ENCODE measurements around the gene COL23A1.

COL23A1 gene

DNA sequence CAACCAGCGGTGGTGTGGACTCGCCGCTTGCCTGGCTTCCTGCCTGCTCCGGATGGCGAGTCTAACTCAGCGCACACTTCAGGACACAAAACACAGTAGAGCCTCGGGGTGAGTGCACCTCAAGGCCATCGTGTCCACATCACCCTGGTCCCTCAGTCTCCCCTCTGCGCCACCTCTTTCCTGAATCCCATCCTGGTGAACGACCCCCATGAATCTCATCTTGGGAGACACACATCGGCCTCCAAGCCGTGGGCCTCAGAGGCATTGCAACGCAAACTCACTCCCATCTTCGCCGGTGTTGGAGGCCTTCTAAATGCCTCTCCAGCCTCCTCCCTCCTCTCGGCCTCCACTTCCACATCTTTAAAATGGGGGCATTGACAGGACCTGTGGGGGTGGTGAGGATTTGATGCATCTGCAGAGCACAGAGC lies 124.3 kb downstream of the COL23A1 start:
- no peaks in the 10 kb centered on the region for H3K27me3 Mint-ChIP-seq
- no peak overlapping the region for H3K4me3 Mint-ChIP-seq
- H3K9me3 Mint-ChIP-seq = no peaks in the 10 kb centered on the region
- H3K27ac Mint-ChIP-seq = no peak overlapping the region
- no peaks in the 10 kb centered on the region for H3K36me3 Mint-ChIP-seq (ENCODE audit: low read depth)
- no peaks in the 10 kb centered on the region for H3K4me1 Mint-ChIP-seq (ENCODE audit: low read depth)

DNA sequence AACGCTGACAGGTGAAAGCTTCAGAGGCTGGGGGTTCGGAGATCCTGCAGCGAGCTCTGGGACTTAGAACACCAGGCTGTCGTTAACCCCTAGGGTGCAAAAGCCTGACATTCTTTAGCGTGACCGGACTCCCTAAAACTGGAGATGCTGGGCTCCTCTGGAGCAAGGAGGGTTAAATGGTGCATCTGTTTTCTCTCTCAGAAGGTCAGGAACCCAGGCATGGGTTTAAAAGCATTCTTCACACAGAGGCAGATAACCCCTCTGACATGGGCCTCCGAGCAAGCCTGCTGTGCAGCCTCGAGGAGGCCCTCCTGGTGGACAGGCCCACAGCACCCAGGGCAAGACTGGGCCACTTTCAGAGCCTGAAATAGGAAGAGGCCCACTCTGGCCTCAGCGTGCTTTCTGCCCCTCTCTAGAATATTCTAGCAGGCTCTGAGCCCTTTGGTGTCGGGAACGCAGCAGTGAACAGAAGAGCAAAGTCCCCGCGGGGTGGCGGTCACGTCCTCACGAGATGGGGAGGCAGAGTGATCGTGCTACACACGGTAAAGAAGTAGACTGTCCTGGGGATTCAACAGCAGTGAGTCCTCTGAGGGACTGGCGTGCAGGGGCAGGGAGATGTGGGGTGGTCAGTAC lies 124.8 kb downstream of the COL23A1 start:
- Mint-ChIP-seq H3K36me3 (ENCODE audit: low read depth) (no peaks in the 10 kb centered on the region), H3K27me3 (no peaks in the 10 kb centered on the region), H3K9me3 (no peaks in the 10 kb centered on the region), H3K4me3 (no peak overlapping the region), H3K4me1 (ENCODE audit: low read depth) (no peaks in the 10 kb centered on the region), H3K27ac (no peak overlapping the region)

DNA sequence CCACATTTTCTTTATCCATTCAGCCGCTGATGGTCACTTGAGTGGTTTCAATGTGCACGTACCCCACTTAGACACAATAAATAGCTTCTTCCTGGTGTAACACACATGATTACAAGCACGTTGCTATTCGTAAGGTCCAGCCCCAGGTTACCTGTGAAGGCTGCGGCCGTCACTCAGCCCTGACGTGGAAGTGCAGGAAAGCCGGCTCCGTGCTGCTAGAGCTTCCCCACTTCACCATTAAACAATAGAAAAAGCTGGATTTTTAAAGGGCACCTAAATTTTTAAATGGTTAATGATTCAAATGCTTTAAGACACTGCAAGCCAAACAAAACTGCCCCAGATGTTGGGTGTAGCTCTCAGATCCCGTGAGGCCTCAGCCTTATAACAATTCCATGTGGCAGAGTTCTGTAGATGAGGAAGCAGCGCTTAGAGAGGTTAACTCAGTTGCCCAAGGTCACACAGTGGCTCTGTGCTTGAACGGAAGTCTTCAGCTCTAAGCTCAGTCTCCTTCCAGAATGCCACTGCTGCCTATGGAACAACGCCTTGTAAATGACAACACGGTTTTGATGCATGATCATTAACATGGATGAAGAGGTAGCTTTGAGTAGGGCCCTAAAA lies 125.7 kb downstream of the COL23A1 start:
- no peaks in the 10 kb centered on the region for H3K36me3 Mint-ChIP-seq (ENCODE audit: low read depth)
- no peaks in the 10 kb centered on the region for H3K4me1 Mint-ChIP-seq (ENCODE audit: low read depth)
- no peak overlapping the region for H3K27ac Mint-ChIP-seq
- H3K4me3 Mint-ChIP-seq = no peak overlapping the region
- H3K27me3 Mint-ChIP-seq = no peaks in the 10 kb centered on the region
- H3K9me3 Mint-ChIP-seq = no peaks in the 10 kb centered on the region

DNA sequence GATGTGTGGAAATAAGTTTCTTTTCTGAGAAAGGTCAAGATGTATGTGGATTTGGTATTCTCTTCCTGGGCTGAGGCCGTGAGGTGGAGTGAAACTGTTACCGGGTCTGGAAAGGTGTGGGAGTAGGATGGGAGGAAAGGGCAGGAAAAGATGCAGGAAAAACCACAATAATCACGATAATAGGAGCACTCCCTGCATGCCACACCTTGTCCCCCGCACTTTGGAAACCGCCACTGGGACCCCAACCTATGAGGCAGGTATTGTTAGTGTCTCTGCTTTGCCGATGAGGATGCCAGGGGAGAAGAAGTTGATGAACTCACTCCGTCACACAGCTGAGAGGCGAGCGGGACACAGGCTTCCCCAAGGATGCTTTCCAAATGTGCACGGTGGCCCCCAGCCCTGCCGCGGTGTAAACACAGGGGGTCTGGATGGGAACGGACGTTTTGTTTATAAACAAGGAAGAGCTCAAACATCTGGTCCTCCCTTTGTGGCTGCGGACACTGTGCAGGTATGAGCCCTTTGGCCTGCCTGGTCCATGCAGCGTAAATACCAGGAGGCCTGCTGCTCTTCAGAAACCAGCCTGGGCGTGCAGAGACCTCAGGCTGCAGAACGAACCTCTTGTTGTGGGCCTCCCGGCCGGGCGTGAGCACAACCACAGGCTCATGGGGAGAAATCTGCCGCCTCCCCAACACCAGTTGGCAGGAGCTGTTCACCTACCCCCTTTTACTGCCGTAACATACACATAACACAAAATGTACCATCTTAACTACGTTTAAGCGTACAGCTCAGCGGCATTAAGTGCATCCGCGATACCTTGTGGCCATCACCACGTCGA lies 126.7 kb downstream of the COL23A1 start:
- no peaks in the 10 kb centered on the region for H3K36me3 Mint-ChIP-seq (ENCODE audit: low read depth)
- H3K27me3 Mint-ChIP-seq = no peaks in the 10 kb centered on the region
- no peaks in the 10 kb centered on the region for H3K9me3 Mint-ChIP-seq
- no peaks in the 10 kb centered on the region for H3K4me1 Mint-ChIP-seq (ENCODE audit: low read depth)
- no peak overlapping the region for H3K27ac Mint-ChIP-seq
- no peak overlapping the region for H3K4me3 Mint-ChIP-seq

DNA sequence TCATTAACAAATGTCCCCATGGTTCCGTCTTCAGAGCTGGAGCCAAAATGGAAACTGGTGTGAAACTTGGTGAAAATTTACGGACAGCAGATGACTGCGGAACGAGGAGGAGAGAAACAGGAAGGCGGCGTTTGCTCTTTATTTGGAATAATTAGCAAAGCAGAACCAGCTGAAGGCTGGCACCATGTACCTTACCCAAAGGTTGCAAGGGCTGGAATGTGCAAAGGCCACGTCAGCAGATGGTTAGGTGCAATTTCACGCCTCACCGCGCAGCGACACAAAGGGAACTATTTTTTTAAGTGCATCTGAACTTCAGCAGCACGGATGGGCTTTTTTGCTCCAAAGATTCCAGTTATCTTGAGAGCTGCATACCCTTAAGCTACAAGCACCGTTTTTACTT lies 127.4 kb downstream of the COL23A1 start:
- Mint-ChIP-seq H3K36me3 (ENCODE audit: low read depth) (no peaks in the 10 kb centered on the region), H3K27me3 (no peaks in the 10 kb centered on the region), H3K9me3 (no peaks in the 10 kb centered on the region), H3K27ac (no peak overlapping the region), H3K4me3 (no peak overlapping the region), H3K4me1 (ENCODE audit: low read depth) (no peaks in the 10 kb centered on the region)

DNA sequence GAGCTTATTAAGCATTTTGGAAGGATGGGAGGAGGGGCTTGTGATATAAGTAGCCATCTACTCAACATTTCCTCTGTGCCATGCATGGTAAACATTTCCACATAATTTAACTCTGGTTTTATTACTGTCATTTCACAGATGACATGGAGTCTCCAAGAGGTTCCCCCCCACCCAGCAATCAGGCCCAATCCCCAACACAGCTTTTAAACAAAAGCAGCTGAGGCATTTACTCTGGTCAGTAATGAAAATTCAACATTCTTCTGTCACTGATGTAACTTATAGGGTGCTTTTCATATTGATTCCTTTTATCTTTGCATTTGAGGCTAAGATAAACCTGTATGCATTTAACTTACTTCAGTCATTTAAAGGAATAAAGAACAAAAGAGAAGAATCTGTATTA lies 128.1 kb downstream of the COL23A1 start:
- Mint-ChIP-seq H3K27ac (no peak overlapping the region), H3K27me3 (no peaks in the 10 kb centered on the region), H3K4me1 (ENCODE audit: low read depth) (no peaks in the 10 kb centered on the region), H3K9me3 (no peaks in the 10 kb centered on the region), H3K36me3 (ENCODE audit: low read depth) (no peaks in the 10 kb centered on the region), H3K4me3 (no peak overlapping the region)

DNA sequence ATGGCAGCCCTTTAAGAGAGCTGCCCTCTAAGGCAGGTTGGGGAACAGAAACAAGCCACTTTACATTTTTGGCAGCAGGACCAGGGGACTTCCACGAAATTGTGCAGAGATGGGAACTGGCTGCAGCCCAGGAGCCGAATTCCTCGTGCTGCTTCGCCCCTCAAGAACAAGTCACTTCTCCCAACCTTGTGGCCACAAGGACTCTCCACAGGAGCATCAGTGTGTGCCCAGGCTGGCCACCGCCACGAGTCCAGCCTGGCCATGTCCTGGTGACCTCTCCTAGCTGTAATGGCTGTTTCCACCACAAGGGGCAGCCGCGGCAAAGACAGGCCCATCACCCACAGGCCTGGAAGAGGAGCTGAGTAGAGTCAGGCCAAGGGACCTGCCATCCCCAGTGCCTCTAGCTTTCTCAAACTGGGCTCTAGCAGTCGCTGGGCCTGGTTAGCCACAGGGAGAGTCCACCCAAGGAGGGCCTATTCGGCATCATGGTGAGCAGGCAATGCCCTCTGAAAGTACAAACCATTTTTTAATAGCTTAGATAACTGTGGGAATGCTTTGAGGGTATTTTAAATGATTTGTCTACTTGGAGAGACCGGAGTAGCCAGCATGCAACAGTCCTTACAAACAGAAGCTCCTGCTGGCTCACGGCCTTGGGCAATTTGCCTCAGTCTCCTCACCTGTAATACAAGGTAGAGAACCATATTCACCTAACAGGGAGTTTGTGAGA lies 129.0 kb downstream of the COL23A1 start:
- no peaks in the 10 kb centered on the region for H3K9me3 Mint-ChIP-seq
- no peaks in the 10 kb centered on the region for H3K36me3 Mint-ChIP-seq (ENCODE audit: low read depth)
- H3K4me3 Mint-ChIP-seq = no peak overlapping the region

DNA sequence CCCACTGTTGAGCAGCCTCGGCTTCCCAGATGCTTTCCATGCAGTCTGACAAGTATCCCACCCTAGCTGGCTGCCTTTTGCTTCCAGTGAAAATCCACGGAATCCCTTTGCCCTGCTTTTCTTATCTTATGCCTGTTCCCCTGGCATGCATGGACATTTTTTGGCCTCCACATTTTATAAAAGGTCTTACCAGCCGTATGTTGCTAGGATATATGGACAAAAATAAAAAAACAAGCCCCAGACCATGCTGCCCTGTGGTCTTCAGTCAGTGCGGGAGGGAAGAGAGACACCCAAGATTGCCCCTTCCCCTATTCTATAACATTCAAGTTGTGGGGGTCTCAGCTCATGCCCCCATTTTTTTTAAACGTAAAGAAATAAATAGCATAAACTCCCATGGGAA lies 129.6 kb downstream of the COL23A1 start:
- no peaks in the 10 kb centered on the region for H3K4me1 Mint-ChIP-seq (ENCODE audit: low read depth)
- H3K27me3 Mint-ChIP-seq = no peaks in the 10 kb centered on the region
- no peaks in the 10 kb centered on the region for H3K36me3 Mint-ChIP-seq (ENCODE audit: low read depth)
- H3K27ac Mint-ChIP-seq = no peak overlapping the region
- H3K4me3 Mint-ChIP-seq = no peak overlapping the region
- no peaks in the 10 kb centered on the region for H3K9me3 Mint-ChIP-seq

More for the DNA sequence above, 129.0 kb downstream of the COL23A1 start:
- no peaks in the 10 kb centered on the region for H3K27me3 Mint-ChIP-seq
- H3K27ac Mint-ChIP-seq = no peak overlapping the region
- H3K4me1 Mint-ChIP-seq (ENCODE audit: low read depth) = no peaks in the 10 kb centered on the region

DNA sequence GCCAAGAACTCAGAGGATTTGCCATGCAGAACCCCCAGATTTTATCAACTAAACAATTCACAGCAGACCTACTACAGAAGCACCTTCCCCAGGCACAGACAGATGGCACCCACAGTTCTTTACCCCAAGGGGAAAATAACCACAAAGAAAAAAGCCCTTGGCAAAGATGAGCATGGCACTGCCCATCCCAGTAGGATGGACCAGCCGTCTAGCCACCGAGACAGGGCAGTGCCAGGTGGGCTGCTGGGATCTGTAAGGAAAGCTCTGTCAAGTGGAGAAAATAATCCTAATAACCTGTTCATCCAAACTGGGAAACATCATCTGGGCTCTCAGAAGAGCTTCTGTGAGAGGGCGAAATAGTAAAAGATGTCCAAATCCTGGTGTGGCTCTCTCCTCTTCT lies 130.0 kb downstream of the COL23A1 start:
- Mint-ChIP-seq H3K4me3 (no peak overlapping the region), H3K27ac (no peak overlapping the region), H3K9me3 (no peaks in the 10 kb centered on the region), H3K36me3 (ENCODE audit: low read depth) (no peaks in the 10 kb centered on the region), H3K4me1 (ENCODE audit: low read depth) (no peaks in the 10 kb centered on the region), H3K27me3 (no peaks in the 10 kb centered on the region)

DNA sequence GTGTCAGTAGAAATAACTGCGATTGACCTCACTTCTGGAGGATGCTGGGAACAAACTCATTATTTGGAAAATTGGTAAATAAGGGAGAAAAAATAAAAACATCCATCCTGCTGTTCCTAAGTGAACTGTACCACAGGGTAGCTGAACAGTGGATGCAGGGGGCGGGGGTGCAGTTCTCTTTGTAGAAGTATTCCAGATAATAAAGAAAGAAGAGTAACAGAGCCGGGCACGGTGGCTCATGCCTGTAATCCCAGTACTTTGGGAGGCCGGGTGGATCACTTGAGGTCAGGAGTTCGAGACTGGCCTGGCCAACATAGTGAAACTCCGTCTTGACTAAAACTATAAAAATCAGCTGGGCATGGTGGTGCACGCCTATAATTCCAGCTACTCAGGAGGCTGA lies 132.1 kb downstream of the COL23A1 start:
- Mint-ChIP-seq H3K36me3 (ENCODE audit: low read depth) (no peaks in the 10 kb centered on the region), H3K4me1 (ENCODE audit: low read depth) (no peaks in the 10 kb centered on the region), H3K27ac (no peak overlapping the region), H3K9me3 (no peaks in the 10 kb centered on the region), H3K27me3 (no peaks in the 10 kb centered on the region), H3K4me3 (no peak overlapping the region)

DNA sequence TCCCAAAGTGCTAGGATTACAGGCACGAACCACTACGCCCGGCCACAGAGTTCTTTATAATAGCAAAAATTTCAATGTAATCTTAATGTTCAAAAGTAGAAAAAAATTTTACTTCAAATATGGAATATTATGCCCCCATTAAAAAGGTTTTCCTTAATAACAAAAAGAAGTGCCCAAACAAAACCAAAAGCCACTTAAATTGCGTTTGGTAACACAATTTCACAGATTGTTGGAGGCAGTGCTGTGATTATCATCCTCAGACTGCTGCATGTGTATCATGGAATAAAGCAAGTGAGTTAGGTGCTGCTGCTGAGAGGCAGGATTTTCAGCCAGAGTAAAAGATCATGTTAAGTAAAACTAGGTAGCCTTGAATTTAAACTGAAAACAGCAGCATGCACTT lies 132.7 kb downstream of the COL23A1 start:
- Mint-ChIP-seq H3K27ac (no peak overlapping the region), H3K27me3 (no peaks in the 10 kb centered on the region)

DNA sequence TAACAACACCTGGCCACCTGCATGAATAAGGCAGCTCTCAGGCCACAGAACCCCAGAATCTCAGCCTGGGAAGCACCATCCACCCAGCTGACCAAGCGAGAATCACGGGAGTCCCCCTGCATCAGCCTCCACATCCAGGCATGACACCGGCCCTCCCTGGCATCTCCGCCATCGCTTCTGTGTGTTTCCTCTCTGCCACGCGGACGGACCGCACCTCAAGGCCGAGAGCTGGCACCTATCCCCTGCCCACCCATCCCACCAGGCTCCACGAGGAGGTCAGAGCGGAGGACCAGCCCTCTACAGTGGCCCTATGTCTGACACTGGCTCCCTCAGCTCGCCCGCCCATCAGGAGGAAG lies 134.7 kb downstream of the COL23A1 start:
- Mint-ChIP-seq H3K36me3 (ENCODE audit: low read depth) (no peaks in the 10 kb centered on the region), H3K4me1 (ENCODE audit: low read depth) (no peaks in the 10 kb centered on the region), H3K9me3 (no peaks in the 10 kb centered on the region), H3K4me3 (no peak overlapping the region), H3K27ac (no peak overlapping the region), H3K27me3 (no peaks in the 10 kb centered on the region)

More for the DNA sequence above, 132.7 kb downstream of the COL23A1 start:
- Mint-ChIP-seq H3K36me3 (ENCODE audit: low read depth) (no peaks in the 10 kb centered on the region), H3K4me1 (ENCODE audit: low read depth) (no peaks in the 10 kb centered on the region), H3K4me3 (no peak overlapping the region), H3K9me3 (no peaks in the 10 kb centered on the region)

DNA sequence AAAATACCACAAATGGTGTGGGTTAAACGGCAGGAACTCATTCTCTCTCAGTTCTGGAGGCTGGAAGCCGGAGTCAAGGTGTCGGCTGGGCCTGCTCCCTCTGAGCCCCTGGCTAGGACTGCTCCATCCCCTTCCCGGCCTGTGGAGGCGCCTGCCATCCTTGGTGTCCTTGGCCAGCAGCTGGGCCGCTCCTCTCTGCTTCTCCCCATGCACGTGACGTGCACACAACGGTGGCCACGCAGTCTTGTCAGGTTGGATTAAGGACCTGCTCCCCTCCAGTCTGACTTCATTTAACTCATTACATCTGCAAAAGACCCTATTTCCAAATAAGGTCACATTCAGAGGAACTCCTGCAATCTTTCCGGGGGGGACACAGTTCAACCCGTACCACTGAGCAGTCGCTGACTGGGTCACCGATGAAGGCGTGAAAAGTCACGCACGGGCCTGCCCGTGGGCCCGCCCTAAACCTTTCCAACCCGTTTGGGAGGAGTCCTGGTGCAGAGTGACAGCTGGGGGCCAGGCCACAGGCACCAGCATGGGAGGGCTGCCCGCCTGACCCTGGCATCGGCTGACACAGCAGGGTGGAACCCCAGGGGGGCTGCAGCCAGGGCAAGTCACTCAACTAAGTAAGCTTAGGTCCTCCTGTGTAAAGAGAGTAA lies 135.2 kb downstream of the COL23A1 start:
- Mint-ChIP-seq H3K27me3 (peaks cover 2% of the 10 kb centered on the region), H3K27ac (no peak overlapping the region), H3K4me1 (ENCODE audit: low read depth) (no peaks in the 10 kb centered on the region), H3K4me3 (no peak overlapping the region), H3K36me3 (ENCODE audit: low read depth) (no peaks in the 10 kb centered on the region), H3K9me3 (no peaks in the 10 kb centered on the region)

DNA sequence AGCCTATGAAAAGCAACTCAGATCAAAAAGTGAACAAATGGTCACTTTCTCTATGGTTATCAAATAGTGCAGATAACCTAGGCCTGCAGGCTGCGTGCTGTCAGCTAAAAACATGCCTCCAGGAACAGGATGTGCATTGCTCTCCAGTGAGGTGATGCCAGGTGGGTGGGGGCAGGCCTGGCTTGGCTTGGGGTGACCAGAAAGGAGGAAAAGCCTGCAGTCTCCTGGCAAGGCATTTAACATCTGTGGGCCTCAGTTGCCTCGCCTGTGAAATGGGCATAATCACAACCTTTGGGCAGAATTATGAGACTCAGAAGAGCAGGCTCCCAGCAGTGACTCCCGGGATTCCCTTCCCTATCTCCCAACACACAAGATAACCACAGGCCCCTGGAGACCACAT lies 135.9 kb downstream of the COL23A1 start:
- Mint-ChIP-seq H3K36me3 (ENCODE audit: low read depth) (no peaks in the 10 kb centered on the region), H3K27ac (no peak overlapping the region), H3K27me3 (peaks cover 6% of the 10 kb centered on the region), H3K4me1 (ENCODE audit: low read depth) (no peaks in the 10 kb centered on the region), H3K9me3 (no peaks in the 10 kb centered on the region), H3K4me3 (no peak overlapping the region)
